SK-N-MC (cell line): Measurements from ENCODE around the gene EFNA3.

ENCODE experiments used
- EZH2 ChIP-seq: fragments of 200-600 bp; sonication (generic); IDR thresholded peaks from one replicate; pipeline ENCODE4 v1.6.1; 2017; ENCODE audit warnings: antibody characterized with exemption
- FOXP2 ChIP-seq: optimal IDR thresholded peaks from 2 replicates; pipeline ENCODE3; 2011; ENCODE audit warnings: mild to moderate bottlenecking, moderate library complexity; ENCODE audit not compliant: insufficient read depth; ENCODE audit errors: extremely low read length, control extremely low read depth
- POLR2AphosphoS5 ChIP-seq: IDR thresholded peaks from 2 replicates; pipeline ENCODE4 v1.6.1; 2012; ENCODE audit warnings: mild to moderate bottlenecking, low read depth, low read length, borderline replicate concordance

GRCh38 chr1:155104605-155105534 is 26.2 kb downstream of the EFNA3 start:
- no peak for TF ChIP-seq EZH2
- no peak for TF ChIP-seq POLR2AphosphoS5
- TF ChIP-seq FOXP2, result no peak
